ENCODE results near the gene GLIS1. TPM values are rescaled to one million over a fixed set of nuclear protein-coding genes. Genes with fewer than 3 reads are reported as not detected.

The GLIS1 gene
- total and polyA plus RNA-seq, 2 experiments from 2014 or later = 0.26 to 0.31 TPM

GRCh38 chr1:53519421-53519820, 219.5 kb downstream of the GLIS1 start (continued):
- no peak for TF ChIP-seq ETS1 (IDR thresholded peaks at IDR 0.05)

GRCh38 chr1:53518775-53519174, 220.2 kb downstream of the GLIS1 start:
- Histone ChIP-seq H3K9me2 (ENCODE audit: insufficient read depth) (no peaks in the 10 kb centered on the region), H3K27ac (ENCODE audit: low read depth) (no peak overlapping the region), H3K4me3 (no peak overlapping the region), H2AFZ (no peak overlapping the region), H3K79me2 (replicated peaks; ENCODE audit: insufficient read depth) (no peaks in the 10 kb centered on the region), H3K27me3 (ENCODE audit: insufficient read depth) (no peaks in the 10 kb centered on the region), H3F3A (replicated peaks; ENCODE audit: low read depth) (no peaks in the 10 kb centered on the region), H4K20me1 (replicated peaks; ENCODE audit: insufficient read depth) (no peaks in the 10 kb centered on the region), H3K36me3 (ENCODE audit: insufficient read depth) (no peaks in the 10 kb centered on the region), H3K4me1 (ENCODE audit: insufficient read depth) (no peaks in the 10 kb centered on the region), H3K4me2 (no peak overlapping the region)
- no peak for TF ChIP-seq ZNF462 (CRISPR knock-in tag; IDR thresholded peaks at IDR 0.05)
- TF ChIP-seq POLR2AphosphoS5 (IDR thresholded peaks at IDR 0.05; ENCODE audit: low read depth) = no peak
- no peak for TF ChIP-seq JUNB (IDR thresholded peaks at IDR 0.05; ENCODE audit: unreplicated experiment)
- TF ChIP-seq NANOG (IDR thresholded peaks at IDR 0.05; ENCODE audit: borderline replicate concordance) = no peak
- no peak for TF ChIP-seq EZH2phosphoT487 (IDR thresholded peaks at IDR 0.05; ENCODE audit: unreplicated experiment)
- TF ChIP-seq ETS1 (IDR thresholded peaks at IDR 0.05) = no peak
- TF ChIP-seq ZNF114 (CRISPR knock-in tag; IDR thresholded peaks at IDR 0.05) = no peak
- TF ChIP-seq REST (IDR thresholded peaks at IDR 0.05; ENCODE audit: unreplicated experiment) = no peak
- TF ChIP-seq ZNF331 (CRISPR knock-in tag; IDR thresholded peaks at IDR 0.05; ENCODE audit: low read depth) = no peak
- no peak for TF ChIP-seq EZH2 (IDR thresholded peaks at IDR 0.05; ENCODE audit: low read depth, unreplicated experiment)
- no peak for TF ChIP-seq CTCF (conservative IDR thresholded peaks at IDR 0.05; ENCODE audit: low read depth in 2 of 2)
- no peak for TF ChIP-seq STAT1 (IDR thresholded peaks at IDR 0.05; ENCODE audit: unreplicated experiment)
- H3K4me3 Mint-ChIP-seq = no peak overlapping the region
- ATAC-seq (peak; percentile 49), DNase-seq (ENCODE audit: low spot score) (no peak)
- H3K36me3 Mint-ChIP-seq (ENCODE audit: low read depth) = no peaks in the 10 kb centered on the region
- H3K27ac Mint-ChIP-seq = no peak overlapping the region
- H3K4me1 Mint-ChIP-seq = no peaks in the 10 kb centered on the region
- peaks cover 4% of the 10 kb centered on the region for H3K27me3 Mint-ChIP-seq (ENCODE audit: insufficient read depth, low read depth, poor library complexity)
- H3K9me3 Mint-ChIP-seq = no peaks in the 10 kb centered on the region

Data from GM23338 (cell line).